Sigmoid colon (tissue), 3 donors: Measurements from ENCODE around the gene TMTC1.

ENCODE experiments used
- POLR2A ChIP-seq, 2 donors: fragments of 450-650 bp; IDR thresholded peaks; one replicate each; pipeline ENCODE4 v1.6.1; 2016; ENCODE audit warnings: antibody characterized with exemption in 2 of 2, mild to moderate bottlenecking in 2 of 2, moderate library complexity in 2 of 2
- TF ChIP-seq, protein P1 (sequence below), 4 experiments: fragments of 450-650 bp in 3 of 4; fragments of 200-600 bp in 1 of 4; IDR thresholded peaks; one replicate each; pipeline ENCODE4 v1.5.1; 2016 to 2019; ENCODE audit warnings: antibody characterized with exemption in 4 of 4, mild to moderate bottlenecking in 3 of 4, moderate library complexity in 2 of 4

DNA sequence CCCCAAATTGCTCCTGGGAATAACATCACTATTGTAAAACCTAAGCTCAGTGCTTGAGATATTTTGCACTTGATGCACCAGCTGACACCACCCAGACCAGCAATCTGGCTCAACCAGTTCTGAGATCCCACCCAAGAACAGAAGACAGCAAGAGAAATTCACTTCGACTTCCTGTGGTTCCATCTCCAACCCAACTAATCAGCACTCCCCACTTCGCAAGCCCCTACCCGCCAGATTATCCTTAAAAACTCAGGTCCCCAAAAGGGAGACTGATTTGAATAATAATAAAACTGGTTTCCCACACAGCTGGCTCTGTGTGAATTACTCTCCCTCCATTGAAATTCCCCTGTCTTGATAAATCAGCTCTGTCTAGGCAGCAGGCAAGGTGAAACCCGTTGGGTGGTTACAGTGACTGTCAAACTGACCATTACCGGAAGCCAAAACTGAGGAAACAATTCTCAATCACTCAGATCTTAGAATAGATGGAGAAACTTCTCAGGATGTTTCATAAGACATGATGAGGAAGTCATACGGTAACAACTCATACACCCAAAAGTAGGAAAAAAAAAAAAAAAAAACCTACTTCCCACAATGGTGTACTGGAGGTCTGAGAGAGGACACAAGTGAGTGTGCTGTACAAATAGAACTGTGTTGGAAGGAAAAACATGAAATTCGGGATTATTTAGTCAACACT is 92.4 kb downstream of the TMTC1 start:
- TF ChIP-seq, protein P1, sequence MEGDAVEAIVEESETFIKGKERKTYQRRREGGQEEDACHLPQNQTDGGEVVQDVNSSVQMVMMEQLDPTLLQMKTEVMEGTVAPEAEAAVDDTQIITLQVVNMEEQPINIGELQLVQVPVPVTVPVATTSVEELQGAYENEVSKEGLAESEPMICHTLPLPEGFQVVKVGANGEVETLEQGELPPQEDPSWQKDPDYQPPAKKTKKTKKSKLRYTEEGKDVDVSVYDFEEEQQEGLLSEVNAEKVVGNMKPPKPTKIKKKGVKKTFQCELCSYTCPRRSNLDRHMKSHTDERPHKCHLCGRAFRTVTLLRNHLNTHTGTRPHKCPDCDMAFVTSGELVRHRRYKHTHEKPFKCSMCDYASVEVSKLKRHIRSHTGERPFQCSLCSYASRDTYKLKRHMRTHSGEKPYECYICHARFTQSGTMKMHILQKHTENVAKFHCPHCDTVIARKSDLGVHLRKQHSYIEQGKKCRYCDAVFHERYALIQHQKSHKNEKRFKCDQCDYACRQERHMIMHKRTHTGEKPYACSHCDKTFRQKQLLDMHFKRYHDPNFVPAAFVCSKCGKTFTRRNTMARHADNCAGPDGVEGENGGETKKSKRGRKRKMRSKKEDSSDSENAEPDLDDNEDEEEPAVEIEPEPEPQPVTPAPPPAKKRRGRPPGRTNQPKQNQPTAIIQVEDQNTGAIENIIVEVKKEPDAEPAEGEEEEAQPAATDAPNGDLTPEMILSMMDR (IDR thresholded peaks at IDR 0.05), result no peak
- no peak for TF ChIP-seq POLR2A (IDR thresholded peaks at IDR 0.05)
